Inferior parietal cortex (tissue), 1 donor: ENCODE results near the gene NOL11.
A peak's percentile ranks its signal among the peaks of the same experiment; 100 is the strongest.
"Not testable (repeated sequence)": the region's sequence is repeated elsewhere in the genome, so short reads cannot be mapped to it uniquely, and the experiment has no call there.

Experiments
- DNase-seq: peaks from one replicate; pipeline ENCODE4 v3.0.0-alpha.2; 2016; ENCODE audit errors: extremely low spot score

The NOL11 gene

DNA sequence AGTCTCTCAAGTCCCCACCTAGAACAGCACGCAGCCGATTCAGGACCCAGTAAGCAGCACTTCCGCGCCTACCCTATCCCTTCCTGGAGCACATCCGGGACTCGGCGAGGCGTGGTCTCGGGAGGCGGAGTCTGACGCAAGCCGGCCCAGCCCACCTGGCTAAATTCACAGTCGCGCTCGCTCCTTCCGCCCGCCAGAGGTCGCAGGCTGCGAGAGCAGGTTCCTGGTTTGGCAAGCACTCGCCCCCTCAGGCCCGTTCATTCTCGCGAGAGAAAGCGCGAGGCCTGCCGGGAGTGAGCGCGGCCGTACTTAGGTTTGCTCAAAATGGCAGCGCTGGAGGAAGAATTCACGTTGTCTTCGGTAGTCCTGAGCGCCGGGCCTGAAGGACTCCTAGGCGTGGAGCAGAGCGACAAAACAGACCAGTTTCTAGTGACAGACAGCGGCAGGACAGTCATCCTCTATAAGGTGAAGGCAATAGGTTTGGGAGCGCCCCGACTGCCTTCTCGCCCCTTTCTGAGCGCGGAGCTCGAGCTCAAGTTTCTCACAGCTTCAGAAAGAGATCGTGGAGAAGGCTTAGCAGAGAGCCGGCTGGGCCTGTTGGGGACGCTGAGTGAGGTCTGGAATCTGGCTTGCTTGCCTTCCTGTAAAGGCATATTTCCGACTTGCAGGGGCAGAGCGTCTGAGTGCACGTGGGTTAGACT is at the start of gene NOL11:
TSS of gene NOL11 (plus strand) at position 313 of the 701 bp plus-strand sequence. CDS start at position 325, 12 bp downstream.
- DNase-seq, result peak; percentile 99

DNA sequence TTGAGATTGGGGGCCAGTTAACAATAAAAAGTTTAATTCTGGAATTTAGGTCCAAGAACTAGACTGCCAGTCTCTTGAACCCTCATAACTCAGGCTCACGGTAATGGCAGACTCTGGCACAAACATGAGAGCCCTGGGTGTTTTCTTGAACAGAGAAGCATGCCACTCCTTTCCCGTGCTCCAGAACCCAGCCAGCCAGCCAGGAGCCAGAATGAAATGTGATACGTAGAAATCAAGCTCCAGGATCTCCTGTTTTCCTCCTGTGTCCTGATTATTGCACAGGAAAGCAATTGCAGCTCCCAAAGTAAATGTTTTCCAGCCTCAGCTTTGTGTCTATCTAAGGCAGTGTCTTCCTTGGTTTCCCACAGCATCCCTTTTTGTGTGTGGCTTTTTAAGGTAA is 46.2 kb upstream of the NOL11 start:
- DNase-seq, result no peak

DNA sequence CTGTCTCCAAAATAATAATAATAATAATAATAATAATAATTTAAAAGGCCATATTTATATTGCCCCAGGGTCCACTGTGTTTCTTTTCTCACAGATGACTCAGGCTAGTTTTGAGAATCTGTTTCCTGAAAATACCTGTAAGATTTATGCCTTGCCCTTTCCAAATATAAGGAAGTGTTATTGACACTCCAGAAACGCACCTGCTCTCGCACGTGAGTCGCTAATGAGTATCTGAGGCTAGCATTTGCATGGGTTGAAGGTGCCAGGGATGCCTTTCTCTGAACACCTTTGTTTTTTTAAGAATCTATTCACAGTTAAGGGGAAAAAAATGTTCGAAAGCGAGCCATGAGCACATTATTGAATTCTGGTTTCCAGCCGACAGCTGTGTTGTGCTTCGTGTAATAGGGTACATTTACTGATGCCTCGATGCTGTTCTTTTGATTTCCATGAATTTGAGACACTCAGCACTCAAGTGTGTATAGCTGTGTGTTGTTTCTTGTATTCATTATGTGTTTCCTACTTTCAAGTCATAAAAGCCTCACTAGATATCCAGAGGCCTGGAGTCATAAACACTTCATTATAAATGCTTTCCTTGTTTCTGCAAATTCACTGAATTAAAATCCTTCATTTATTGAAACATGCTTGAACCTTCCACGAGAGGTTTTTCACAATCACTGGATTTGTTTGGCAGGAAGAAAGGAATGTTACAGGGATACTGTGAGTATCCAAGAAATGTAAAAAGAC is 45.0 kb upstream of the NOL11 start:
- no peak for DNase-seq

DNA sequence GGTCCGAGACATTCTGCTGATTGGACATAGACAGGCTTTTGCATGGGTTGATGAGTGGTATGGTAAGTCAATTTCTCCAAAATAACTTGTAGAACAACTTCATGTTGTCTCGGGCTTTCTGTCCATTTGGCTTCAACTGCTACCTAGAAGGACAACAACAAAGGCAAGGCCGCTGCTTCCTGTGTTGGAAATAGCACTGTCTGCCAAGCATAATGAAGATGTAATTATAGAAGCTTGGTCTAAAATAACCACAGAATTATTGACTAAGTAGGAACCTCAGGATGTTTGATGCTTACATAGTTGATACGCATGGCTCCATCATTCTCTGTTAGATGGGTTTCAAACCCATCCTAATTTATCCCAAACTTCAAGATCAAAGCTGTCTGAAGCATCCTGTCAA is 42.3 kb upstream of the NOL11 start:
- no peak for DNase-seq

DNA sequence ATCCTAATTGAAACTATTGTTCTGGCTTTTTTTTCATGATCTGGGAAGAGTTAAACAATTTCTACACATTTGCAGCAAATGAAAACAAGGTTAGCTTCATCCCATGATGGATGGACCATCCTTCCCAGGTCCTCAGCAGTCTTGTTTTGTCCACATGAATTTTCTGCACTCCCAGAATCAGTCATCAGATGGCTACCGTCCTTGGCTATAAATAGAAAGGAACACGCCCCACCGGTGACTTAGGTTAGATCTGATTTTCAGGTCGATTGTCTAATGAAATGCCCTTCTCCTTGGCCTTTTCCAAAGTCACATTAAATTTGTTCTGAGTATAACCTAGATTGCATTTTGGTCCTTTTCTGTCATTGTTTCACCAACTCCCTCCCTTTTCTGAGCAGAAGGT is 41.4 kb upstream of the NOL11 start:
- no peak for DNase-seq

DNA sequence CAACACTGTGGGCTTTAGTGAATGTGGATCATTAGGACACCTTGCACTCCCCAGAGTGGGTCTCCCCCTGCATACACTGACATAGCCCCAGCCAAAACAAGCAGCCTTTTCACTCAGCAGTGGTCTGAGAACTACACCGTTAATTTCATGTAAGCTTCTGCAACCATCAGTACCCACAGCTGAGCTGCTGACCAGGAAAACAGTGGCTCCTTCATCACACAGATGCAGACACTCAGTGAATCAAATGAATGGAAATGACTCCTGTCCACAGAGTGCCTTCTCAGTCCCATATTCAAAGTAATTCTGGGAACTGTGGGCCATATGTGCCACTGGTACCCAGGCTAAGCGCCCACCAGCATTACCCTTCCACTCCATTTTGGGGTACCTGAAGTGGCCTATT is 39.3 kb upstream of the NOL11 start:
- DNase-seq, result no peak

DNA sequence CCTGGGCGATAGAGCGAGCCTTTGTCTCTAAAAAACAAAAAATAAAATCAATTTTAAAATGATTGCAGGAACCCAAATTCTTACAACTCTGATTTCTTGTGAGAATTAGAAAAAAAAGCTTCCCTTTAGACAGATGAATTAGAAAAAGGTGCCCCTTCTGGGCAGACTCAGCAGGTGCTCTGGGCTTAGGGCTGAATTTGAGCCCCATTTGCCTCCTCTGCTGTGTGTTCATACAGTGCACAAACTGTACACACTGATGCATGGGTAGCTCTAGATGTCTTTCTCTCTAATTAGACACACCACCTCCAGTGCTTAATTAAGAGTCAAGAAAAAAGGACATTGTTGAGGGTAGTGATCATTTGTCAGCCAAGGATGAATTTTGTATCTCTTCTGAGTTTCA is 38.5 kb upstream of the NOL11 start:
- no peak for DNase-seq

DNA sequence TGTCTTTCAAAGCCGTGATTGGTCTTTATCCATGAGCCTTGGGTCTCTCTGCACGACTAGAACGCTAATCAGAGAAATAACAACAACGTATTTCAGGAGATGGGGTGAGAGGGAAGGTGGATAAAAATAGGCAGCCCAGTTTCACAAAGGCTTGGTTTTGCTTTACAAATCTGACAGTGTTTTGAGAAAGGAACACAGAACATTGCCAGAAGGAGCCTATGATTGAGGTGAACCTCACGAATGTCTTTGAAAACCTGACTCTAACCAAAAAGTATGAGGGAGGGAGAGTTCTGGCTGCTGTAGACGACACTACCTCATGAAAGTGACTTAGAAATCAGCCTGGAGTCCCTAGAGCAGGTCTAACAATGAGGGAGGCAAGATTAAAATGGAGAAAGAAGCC is 38.0 kb upstream of the NOL11 start:
- no peak for DNase-seq

DNA sequence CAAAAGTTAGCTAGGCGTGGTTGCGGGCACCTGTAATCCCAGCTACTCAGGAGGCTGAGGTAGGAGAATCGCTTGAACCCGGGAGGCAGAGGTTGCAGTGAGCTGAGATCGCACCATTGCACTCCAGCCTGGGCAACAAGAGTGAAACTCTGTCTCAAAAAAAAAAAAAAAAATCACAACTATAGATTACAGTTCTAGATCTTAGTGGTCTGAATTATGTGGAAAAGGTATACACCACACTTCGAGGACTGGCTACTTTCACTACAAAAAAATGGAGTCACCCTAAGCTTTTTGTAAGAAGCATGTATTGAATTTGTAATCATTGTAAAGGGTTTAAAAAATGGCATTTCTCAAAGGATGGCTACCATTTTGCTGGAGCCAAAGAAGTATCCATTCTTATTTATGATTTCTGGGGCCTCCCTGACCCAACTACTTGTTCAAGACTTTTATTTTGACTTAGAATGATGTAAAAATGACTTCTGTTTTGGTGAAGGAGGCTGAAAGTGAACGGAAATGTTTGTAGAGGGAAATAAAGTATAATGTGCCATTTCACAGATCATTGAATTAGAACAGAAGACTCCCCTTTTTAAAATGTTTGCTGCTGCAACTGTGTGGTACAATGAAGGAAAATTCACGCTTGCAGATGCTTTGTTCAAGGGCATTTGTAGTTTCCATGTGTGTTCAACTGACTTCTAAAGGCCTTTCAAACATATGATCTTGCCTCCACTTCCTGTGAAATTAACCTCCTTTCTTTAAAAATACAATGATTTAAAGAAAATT is 37.1 kb upstream of the NOL11 start:
- DNase-seq, result no peak

DNA sequence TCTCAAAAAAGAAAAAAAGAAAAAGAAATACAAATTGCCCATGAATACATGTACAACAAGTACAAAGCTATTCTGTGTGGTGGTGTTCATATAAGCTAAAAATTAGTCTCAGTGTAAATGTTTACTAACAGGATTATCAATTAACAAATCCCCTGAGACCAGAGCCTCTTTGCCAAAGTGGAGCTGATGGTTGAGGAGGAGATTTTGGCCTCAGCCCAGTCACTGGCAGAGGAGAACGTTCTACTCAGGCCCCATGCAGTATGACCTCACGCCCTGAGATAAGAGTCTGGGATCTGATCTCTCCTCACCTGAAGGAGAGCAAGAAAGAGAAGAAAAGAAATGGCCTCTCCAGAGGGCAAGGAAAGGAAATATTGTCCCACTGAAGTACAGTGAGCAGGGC is 35.5 kb upstream of the NOL11 start:
- DNase-seq, result no peak

DNA sequence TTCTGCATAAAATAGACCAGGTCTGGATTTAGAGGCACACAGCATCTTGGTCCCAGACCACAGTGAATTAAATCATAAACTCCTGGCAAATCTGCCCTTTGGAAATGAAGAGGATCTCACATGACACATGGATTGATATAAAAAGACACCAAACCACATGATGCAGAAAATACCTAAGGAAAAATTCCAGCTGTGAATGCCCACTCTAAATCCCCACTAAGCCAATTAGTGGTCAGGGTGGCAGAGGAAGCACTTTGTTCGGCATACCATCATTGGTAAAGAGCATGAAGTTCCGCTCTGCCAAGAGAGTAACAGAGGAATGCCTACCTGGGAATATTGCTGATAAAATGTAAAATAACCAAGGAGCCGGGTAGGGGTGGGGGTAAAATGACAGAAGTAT is 32.4 kb upstream of the NOL11 start:
- DNase-seq, result no peak

DNA sequence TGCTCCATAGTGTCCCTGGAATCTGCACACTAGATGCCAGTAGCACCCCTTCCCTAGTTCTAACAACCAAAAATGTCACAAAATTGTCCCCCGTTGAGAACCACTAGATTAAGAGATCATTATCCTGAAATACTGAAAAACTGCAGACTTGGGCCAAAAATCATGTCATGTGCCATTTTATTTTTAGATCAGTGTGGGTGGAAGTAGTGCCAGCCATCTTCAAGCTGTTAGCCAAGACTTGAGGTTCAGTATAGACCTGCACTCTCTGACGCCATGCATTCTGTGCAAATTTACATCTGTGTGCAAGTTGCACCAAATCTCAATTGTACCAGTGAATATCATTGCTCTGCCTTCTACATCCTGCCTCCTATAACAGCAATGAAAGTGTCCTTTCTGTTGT is 31.5 kb upstream of the NOL11 start:
- no peak for DNase-seq

DNA sequence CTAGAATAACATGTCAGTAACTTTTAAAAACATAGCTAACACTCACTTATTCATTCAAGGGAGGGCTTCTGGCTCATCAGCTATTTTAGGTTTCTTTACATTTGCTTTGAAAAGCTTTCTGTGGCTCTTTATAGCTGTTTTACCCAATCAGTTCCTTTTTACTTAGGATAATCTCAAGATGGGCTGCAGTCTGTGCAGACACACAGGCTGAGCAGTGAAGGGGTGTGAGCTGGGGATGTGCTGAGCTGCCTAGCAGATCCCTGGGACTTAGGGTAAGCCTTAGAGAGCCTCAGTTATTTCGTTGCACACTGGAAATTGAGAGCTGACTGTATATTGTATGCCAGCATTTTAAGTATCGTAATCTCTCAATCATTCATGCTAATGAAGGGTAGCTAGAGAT is 30.2 kb upstream of the NOL11 start:
- DNase-seq, result no peak

DNA sequence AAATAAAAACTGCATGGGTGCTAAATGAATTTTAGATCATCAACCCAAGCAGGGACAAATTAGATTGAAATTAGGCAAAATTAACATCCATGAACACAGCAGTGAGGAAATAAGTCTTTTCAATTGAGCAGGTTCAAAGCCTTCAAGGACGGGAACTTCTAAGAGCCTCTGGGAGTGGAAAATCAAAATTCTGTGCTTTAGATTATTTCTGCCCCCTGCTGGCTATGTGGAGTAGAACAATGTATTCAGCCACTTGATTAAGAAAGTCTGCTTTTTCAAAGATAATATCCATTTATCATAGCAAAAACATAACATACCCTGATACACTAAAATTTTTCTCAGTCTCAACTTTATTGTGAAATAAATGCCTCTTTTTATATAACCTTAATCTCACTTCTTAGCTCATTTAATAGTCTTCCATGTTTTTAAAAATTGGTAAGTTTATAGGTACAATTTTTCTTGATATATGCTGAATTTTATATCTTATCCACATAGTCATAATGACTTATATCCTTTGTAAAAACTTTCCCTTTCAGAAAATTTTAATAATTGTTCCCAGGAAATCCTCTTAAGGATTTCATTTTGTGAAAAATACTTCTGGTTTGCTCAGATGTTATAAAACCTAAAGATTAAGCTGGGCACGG is 28.1 kb upstream of the NOL11 start:
- DNase-seq, result peak; percentile 88

DNA sequence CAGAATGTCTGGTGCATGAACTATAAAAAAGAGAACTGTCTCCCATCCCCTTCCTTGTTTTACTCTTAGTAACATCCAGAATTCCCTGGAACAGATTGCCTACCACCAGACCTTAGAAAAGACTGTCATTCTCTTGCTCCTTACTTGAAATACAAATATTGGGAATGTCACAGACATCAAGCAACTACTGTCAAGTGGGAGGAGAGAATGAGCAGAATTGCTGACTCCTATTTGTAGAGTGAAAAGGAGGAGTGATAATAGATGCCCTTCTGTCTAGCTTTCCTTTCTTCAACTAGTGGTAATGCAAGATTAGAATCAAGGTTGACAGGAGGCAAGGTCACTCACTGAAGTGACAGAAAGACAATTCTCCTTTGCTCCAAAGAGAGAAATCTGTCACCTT is 23.9 kb upstream of the NOL11 start:
- DNase-seq, result no peak

DNA sequence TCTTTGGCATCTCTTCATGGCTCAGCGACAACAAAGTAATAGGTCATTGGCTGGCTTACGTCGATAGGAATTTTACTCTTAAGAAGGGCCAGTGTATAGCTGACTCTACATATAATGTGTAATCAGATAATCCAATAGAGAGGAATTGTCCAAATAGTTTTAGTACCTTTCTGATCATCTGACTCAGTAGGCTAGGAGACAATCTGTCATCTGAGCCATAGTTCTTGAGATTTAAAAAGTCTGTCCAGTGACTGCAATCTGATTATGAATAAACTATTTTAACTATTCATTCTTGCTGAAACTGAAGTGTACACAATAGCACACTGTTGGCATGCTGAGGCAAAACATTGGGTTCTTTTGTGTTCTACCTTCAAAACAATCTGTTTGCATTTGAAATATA is 21.4 kb upstream of the NOL11 start:
- DNase-seq, result no peak

DNA sequence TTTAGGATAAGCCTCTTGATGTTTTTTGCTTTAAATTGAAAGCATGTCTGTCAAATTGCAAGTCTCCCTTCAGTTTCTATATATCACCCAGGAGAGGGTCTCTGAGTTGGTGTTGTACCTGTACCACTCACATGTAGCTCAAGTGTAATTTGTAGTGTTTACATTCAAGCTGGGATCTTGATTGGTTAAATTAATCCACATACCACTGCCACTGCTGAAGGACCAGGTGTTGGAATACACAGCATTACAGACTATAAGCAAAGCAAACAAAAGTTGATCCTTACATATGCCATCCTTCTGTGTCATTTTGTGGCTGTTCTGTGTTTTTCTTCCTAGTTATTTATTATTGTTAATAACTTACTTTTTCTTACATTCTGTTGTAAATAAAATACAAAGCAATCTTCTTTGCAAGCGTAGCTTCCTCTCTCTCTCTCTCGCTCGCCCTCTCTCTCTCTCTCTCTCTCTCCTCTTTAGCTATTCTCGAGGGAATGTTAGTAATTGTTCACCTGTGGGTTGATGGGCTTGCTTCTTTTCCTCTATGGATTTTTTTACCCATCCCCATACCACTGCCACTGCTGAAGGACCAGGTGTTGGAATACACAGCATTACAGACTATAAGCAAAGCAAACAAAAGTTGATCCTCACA is 20.8 kb upstream of the NOL11 start:
- DNase-seq, result no peak

DNA sequence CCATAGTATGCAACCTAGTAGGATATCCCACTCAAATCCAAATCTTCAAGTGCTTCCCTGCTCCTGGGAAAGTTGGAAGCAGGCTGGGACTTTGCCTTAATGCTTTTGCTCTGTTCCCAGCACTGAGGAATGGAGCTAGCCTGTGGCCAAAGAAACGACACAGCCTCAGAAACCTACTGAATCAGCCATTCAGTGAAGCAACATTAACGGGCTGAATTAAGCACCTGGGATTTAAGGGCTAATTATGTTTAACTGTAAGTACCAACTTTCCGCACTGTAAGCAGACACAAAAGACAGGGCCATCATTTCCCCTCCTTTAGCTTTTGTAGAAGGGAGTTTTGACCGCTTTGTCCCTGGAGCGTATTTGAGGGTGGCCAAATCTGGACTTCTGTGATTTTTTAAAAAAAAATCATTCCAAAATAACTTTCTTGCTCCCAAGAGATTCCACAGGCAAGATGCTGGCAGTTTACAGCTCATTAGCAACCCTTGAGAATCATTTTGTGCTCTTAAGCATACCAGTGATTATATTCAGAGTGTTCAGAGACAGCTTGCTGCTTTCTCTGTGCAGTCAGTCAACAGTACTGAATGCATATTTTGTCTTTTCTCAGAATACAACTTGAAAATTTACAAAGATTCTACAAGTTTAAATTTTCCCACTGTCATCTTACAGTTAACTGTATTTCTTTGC is 17.6 kb upstream of the NOL11 start:
- no peak for DNase-seq

DNA sequence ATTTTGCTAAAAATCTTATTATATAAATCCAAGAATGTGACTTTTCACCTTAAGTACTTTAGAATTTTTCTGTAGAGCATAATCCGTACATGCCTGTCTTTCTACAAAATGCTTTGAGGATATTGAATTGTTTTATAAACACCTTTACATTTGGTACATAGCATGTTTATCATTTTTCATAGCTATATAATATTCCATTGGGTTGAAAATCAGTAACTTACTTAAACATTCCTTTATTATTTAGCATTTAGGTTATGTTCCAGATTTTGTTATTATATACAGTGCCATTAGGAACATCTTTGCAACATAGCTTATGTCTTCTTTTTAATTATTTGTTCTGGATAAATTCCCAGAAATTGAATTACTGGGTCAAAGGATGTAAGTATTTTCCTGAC is 17.0 kb upstream of the NOL11 start:
- no peak for DNase-seq

DNA sequence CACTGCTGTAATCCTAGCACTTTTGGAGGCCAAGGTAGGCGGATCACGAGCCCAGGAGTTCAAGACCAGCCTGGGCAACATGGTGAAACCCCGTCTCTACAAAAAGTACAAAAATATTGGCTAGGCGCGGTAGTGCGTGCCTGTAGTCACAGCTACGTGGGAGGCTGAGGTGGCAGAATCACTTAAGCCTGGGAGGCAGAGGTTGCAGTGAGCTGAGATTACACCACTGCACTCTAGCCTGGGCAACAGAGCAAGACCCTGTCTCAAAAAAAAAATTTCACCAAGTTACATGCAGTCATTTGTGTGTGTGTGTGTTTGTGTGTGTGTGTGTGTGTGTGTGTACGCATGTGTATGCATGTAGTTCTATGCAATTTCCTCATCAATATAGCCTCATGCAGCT is 14.9 kb upstream of the NOL11 start:
- not testable (repeated sequence) for DNase-seq

DNA sequence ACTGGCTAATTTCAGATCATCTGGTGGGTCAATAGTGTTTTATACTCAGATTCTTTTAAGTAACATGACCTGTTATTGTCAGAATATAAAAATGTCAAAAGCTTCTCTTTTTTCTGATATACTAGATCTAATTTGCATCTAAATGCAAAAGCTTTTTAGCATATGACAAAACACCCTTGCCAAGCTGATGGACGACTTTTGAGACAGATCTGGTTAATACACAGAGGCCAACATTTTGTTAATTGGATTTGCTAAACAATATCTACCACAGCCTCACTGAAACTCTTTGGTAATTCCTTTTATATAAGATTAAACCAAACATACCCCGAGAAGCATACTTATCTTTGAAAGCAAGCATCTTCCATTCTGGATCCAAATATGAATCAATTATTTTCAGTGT is 10.3 kb upstream of the NOL11 start:
- DNase-seq, result no peak
